H1 (cell line): ENCODE measurements around the gene GPRASP1. TPM values are rescaled to one million over a fixed set of nuclear protein-coding genes. Genes with fewer than 3 reads are reported as not detected.
"Not testable (repeated sequence)": the region's sequence is repeated elsewhere in the genome, so short reads cannot be mapped to it uniquely, and the experiment has no call there.

Experiments used
- CTCF ChIA-PET: fragments of 300-600 bp; sonication (Branson Sonifier 250); formaldehyde crosslinking; loops from one replicate; lab custom pipeline; 2021; ENCODE audit not compliant: partially characterized antibody; lab: Charles Lee
- POLR2A ChIA-PET: fragments of 300-600 bp; sonication (Branson Sonifier 250); formaldehyde crosslinking; loops from one replicate; lab custom pipeline; 2021; ENCODE audit warnings: inconsistent platforms; ENCODE audit not compliant: partially characterized antibody; lab: Charles Lee
- DNase-seq, 2 experiments: peaks; one replicate each; pipeline versions ENCODE4 v3.0.0 to v3.0.0-alpha.2; 2010 to 2022; ENCODE audit warnings: low spot score in 2 of 2, low read depth in 1 of 2, mixed read lengths in 1 of 2
- FAIRE-seq: peaks from 2 replicates; lab custom pipeline; 2011; peaks lifted over from hg19 to GRCh38; lab: Jason Lieb, UNC
- H2AFZ ChIP-seq: 2 replicates; pipeline ENCODE4 v1.8.1; 2012; ENCODE audit warnings: low read length, inconsistent platforms
- H2AK5ac ChIP-seq: 2 replicates; pipeline ENCODE4 v1.6.1; 2013; ENCODE audit warnings: low read depth, low read length
- H2BK120ac ChIP-seq: replicated peaks from 2 replicates; pipeline ENCODE3; 2013; ENCODE audit warnings: low read depth, low read length, inconsistent platforms
- H2BK12ac ChIP-seq: 2 replicates; pipeline ENCODE4 v1.6.1; 2013; ENCODE audit warnings: low read depth, low read length
- H2BK15ac ChIP-seq: 2 replicates; pipeline ENCODE4 v1.6.1; 2013; ENCODE audit warnings: low read length
- H2BK20ac ChIP-seq: 2 replicates; pipeline ENCODE4 v1.6.1; 2013; ENCODE audit warnings: low read length
- H2BK5ac ChIP-seq: 2 replicates; pipeline ENCODE4 v1.6.1; 2013; ENCODE audit warnings: low read depth, low read length
- H3K14ac ChIP-seq: 2 replicates; pipeline ENCODE4 v1.6.1; 2013; ENCODE audit warnings: inconsistent platforms; ENCODE audit not compliant: insufficient read length
- H3K18ac ChIP-seq: 2 replicates; pipeline ENCODE4 v1.6.1; 2013; ENCODE audit warnings: low read length; ENCODE audit errors: extremely low read depth
- H3K23ac ChIP-seq: 2 replicates; pipeline ENCODE4 v1.6.1; 2013; ENCODE audit warnings: inconsistent platforms; ENCODE audit not compliant: insufficient read length
- H3K23me2 ChIP-seq: 2 replicates; pipeline ENCODE4 v1.6.1; 2013; ENCODE audit warnings: low read depth, low read length
- H3K27ac ChIP-seq: 2 replicates; pipeline ENCODE4 v1.6.1; 2011; ENCODE audit warnings: low read depth, low read length, inconsistent platforms
- H3K27me3 ChIP-seq, 4 experiments: replicated peaks in 1 of 4; 1 replicate in 1 of 4; 2 replicates in 3 of 4; pipeline versions ENCODE4 v1.6.1 to v1.8.1; 2011 to 2013; ENCODE audit warnings: low read length in 3 of 4, mild to moderate bottlenecking in 3 of 4, inconsistent platforms in 2 of 4, mixed read lengths in 2 of 4, moderate library complexity in 1 of 4; ENCODE audit not compliant: control insufficient read depth in 3 of 4, insufficient read depth in 3 of 4; ENCODE audit errors: extremely low read depth in 1 of 4
- H3K36me3 ChIP-seq, 4 experiments: 2 replicates each; pipeline versions ENCODE4 v1.6.1 to v1.8.1; 2011 to 2013; ENCODE audit warnings: mild to moderate bottlenecking in 4 of 4, low read length in 3 of 4, moderate library complexity in 2 of 4, control low read depth in 1 of 4, inconsistent platforms in 1 of 4; ENCODE audit not compliant: insufficient read depth in 4 of 4, control insufficient read depth in 2 of 4
- H3K4ac ChIP-seq: replicated peaks from 2 replicates; pipeline ENCODE3; 2013; ENCODE audit warnings: low read length, low read depth, mixed read lengths, inconsistent platforms; ENCODE audit not compliant: insufficient read length
- H3K4me1 ChIP-seq, 4 experiments: replicated peaks in 1 of 4; 1 replicate in 1 of 4; 2 replicates in 3 of 4; pipeline versions ENCODE4 v1.6.1 to v1.8.1; 2011 to 2013; ENCODE audit warnings: low read length in 3 of 4, inconsistent platforms in 2 of 4, mixed read lengths in 1 of 4; ENCODE audit not compliant: insufficient read depth in 4 of 4, control insufficient read depth in 3 of 4
- H3K4me2 ChIP-seq, 2 experiments: 2 replicates each; pipeline versions ENCODE4 v1.6.1 to v1.8.1; 2011 to 2013; ENCODE audit warnings: low read depth in 2 of 2, low read length in 2 of 2, control low read depth in 1 of 2, inconsistent platforms in 1 of 2, mild to moderate bottlenecking in 1 of 2; ENCODE audit not compliant: insufficient read depth in 1 of 2
- H3K4me3 ChIP-seq, 4 experiments: fragments of 200-600, 300-600 bp in 1 of 4; sonication (generic), shearing (Covaris generic), sonication (Bioruptor Twin) in 1 of 4; 2 replicates each; pipeline versions ENCODE4 v1.5.1 to v1.8.1; 2011 to 2016; ENCODE audit warnings: low read length in 4 of 4, low read depth in 3 of 4, control low read depth in 2 of 4, inconsistent platforms in 2 of 4, mild to moderate bottlenecking in 2 of 4, mixed read lengths in 1 of 4, moderate library complexity in 1 of 4; ENCODE audit not compliant: insufficient read depth in 2 of 4; ENCODE audit errors: extremely low read depth in 1 of 4
- H3K56ac ChIP-seq: replicated peaks from 2 replicates; pipeline ENCODE3; 2013; ENCODE audit warnings: low read depth, mild to moderate bottlenecking, mixed read lengths, low read length, inconsistent platforms; ENCODE audit not compliant: insufficient read length
- H3K79me1 ChIP-seq: 2 replicates; pipeline ENCODE4 v1.6.1; 2013; ENCODE audit warnings: low read depth, low read length, control low read depth
- H3K79me2 ChIP-seq, 2 experiments: 2 replicates each; pipeline versions ENCODE4 v1.6.1 to v1.8.1; 2012 to 2013; ENCODE audit warnings: low read length in 2 of 2, mild to moderate bottlenecking in 2 of 2, inconsistent platforms in 1 of 2; ENCODE audit not compliant: insufficient read depth in 2 of 2, control insufficient read depth in 1 of 2
- H3K9ac ChIP-seq, 4 experiments: replicated peaks in 1 of 4; 1 replicate in 1 of 4; 2 replicates in 3 of 4; pipeline versions ENCODE4 v1.6.1 to v1.8.1; 2011 to 2013; ENCODE audit warnings: low read depth in 3 of 4, low read length in 3 of 4, control low read depth in 2 of 4, mild to moderate bottlenecking in 2 of 4, moderate library complexity in 2 of 4, inconsistent platforms in 1 of 4; ENCODE audit errors: extremely low read depth in 1 of 4
- H3K9me3 ChIP-seq, 2 experiments: 2 replicates each; pipeline versions ENCODE4 v1.6.1 to v1.8.1; 2012 to 2013; ENCODE audit warnings: mild to moderate bottlenecking in 2 of 2, moderate library complexity in 2 of 2, control low read depth in 1 of 2, inconsistent platforms in 1 of 2, low read depth in 1 of 2, low read length in 1 of 2, mixed read lengths in 1 of 2; ENCODE audit not compliant: insufficient read depth in 2 of 2
- H4K20me1 ChIP-seq, 2 experiments: replicated peaks in 1 of 2; 2 replicates each; pipeline versions ENCODE3 to v1.8.1; 2011 to 2013; ENCODE audit warnings: inconsistent platforms in 2 of 2, low read length in 2 of 2, mild to moderate bottlenecking in 1 of 2; ENCODE audit not compliant: insufficient read depth in 2 of 2, control insufficient read depth in 1 of 2
- H4K5ac ChIP-seq: 2 replicates; pipeline ENCODE4 v1.6.1; 2013; ENCODE audit warnings: low read length, low read depth, mixed read lengths, inconsistent platforms; ENCODE audit not compliant: insufficient read length
- H4K8ac ChIP-seq: 2 replicates; pipeline ENCODE4 v1.8.0; 2013; ENCODE audit warnings: mild to moderate bottlenecking, moderate library complexity, low read length, inconsistent platforms; ENCODE audit not compliant: insufficient read depth; ENCODE audit errors: extremely low read depth
- H4K91ac ChIP-seq: replicated peaks from 2 replicates; pipeline ENCODE3; 2013; ENCODE audit warnings: low read length, mixed read lengths, inconsistent platforms; ENCODE audit not compliant: insufficient read length
- BRCA1 ChIP-seq: IDR thresholded peaks from 2 replicates; pipeline ENCODE4 v1.6.1; 2012; ENCODE audit warnings: low read depth, low read length, improper control_type of control experiment
- HDAC6 ChIP-seq: IDR thresholded peaks from one replicate; pipeline ENCODE4 v1.7.1; 2012; ENCODE audit warnings: low read depth, mild to moderate bottlenecking, inconsistent platforms, low read length, moderate library complexity
- RXRA ChIP-seq: IDR thresholded peaks from 2 replicates; pipeline ENCODE4 v1.6.1; 2011; ENCODE audit warnings: low read depth, mild to moderate bottlenecking, low read length, moderate library complexity; ENCODE audit not compliant: insufficient read depth
- WGBS, 2 experiments: shearing (Covaris generic) in 1 of 2; methylation state at CpG; one replicate each; pipeline versions ENCODE4 v1.1.6 to v1.1.7; 2013 to 2015; ENCODE audit warnings: low lambda C conversion rate in 2 of 2, mixed read lengths in 2 of 2, inconsistent platforms in 1 of 2, low coverage in 1 of 2, missing lambda C conversion rate in 1 of 2; ENCODE audit not compliant: insufficient replicate concordance in 2 of 2, insufficient coverage in 1 of 2, insufficient read length in 1 of 2; ENCODE audit errors: extremely low coverage in 1 of 2, missing lambda C conversion rate in 1 of 2; 5-methylcytosine and 5-hydroxymethylcytosine counted together
- polyA plus RNA-seq, 7 experiments: library from polyadenylated mRNA; depleted of rRNA in 3 of 7; stranded (reverse) in 5 of 7; unstranded in 2 of 7; fragments of >200 nt in 5 of 7; fragments of 200-250 nt in 2 of 7; gene quantifications; 1 replicate in 5 of 7; 2 replicates in 1 of 7; 4 replicates in 1 of 7; pipeline versions ENCODE4 v1.2.1 to v1.2.3, GENCODE V29; 2011 to 2013; ENCODE audit warnings: missing spikeins in 2 of 7, mixed read lengths in 2 of 7
- total RNA-seq: library from RNA; stranded (reverse); fragmentation: NEBNext Ultra II Directional; extraction: Animal tissue kit (Norgen Biotek cat#: 25700); gene quantifications from 2 replicates; pipeline ENCODE4 v1.2.1, GENCODE V29; 2021

GPRASP1 gene
- total and polyA plus RNA-seq, 2 of the 8 experiments (the other 6 are each of a cell fraction or from before 2014, with no cell fraction given) = 0.65 to 2.0 TPM

- TF ChIP-seq HDAC6 (no peak), BRCA1 (no peak), RXRA (no peak)
Measured at GRCh38 chrX:102672856-102673255, 21.6 kb downstream of the GPRASP1 start (continued).

DNA sequence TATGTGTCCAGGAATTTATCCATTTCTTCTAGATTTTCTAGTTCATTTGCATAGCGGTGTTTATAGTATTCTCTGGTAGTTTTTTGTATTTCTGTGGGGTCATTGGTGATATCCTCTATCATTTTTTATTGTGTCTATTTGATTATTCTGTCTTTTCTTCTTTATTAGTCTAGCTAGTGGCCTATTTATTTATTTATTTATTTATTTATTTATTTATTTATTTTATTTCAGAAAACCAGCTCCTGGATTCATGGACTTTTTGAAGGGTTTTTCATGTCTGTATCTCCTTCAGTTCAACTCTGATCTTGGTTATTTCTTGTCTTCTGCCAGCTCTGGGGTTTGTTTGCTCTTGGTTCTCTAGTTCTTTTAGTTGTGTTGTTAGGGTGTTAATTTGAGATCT lies 26.2 kb downstream of the GPRASP1 start:
- H4K20me1 ChIP-seq, H3K14ac ChIP-seq, H2BK20ac ChIP-seq, H2AFZ ChIP-seq, H3K56ac ChIP-seq, H4K5ac ChIP-seq, H3K9me3 ChIP-seq, DNase-seq, H3K9ac ChIP-seq, H3K23me2 ChIP-seq, H3K36me3 ChIP-seq, H3K27ac ChIP-seq, H2BK120ac ChIP-seq, H3K79me1 ChIP-seq, H3K23ac ChIP-seq, H4K91ac ChIP-seq, H3K4ac ChIP-seq, H2BK12ac ChIP-seq, FAIRE-seq, H2BK15ac ChIP-seq, H3K27me3 ChIP-seq, H3K4me1 ChIP-seq, H2BK5ac ChIP-seq, H3K79me2 ChIP-seq, POLR2A ChIA-PET, H3K4me3 ChIP-seq, H3K4me2 ChIP-seq, H4K8ac ChIP-seq, H3K18ac ChIP-seq, H2AK5ac ChIP-seq: not testable (repeated sequence)
- CTCF ChIA-PET = interaction anchor here (0.7 kb wide), 2 partner anchors 158 to 225 kb away, joined by 3 read pairs; no protein-coding TSS in a partner anchor
- 100% methylated on average over 1 of the region's 1 CpG; no CpG with 5 or more reads in 1 of the 2 experiments for WGBS, 2 experiments
